ENCODE data around the gene EPHA7.

DNA sequence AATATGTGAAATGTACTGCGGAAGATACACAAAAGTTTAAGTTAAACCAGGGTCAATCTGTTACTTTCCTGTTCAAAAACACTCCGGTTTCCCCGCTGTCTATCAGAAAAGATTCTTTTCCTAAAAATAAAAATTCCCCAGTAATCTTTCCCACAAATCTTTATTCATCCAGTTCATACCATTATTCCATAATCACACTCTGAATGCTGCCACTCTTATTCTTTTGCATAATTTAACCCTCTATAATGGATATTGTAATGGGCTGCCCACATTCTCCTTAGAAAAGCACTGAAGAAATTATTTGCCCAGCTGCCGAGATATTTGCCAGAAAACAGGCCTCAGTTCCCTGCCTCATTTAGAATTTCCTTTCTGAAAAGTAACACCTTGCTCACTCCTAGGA is 68.6 kb downstream of the EPHA7 start:
- TF ChIP-seq, protein P1, sequence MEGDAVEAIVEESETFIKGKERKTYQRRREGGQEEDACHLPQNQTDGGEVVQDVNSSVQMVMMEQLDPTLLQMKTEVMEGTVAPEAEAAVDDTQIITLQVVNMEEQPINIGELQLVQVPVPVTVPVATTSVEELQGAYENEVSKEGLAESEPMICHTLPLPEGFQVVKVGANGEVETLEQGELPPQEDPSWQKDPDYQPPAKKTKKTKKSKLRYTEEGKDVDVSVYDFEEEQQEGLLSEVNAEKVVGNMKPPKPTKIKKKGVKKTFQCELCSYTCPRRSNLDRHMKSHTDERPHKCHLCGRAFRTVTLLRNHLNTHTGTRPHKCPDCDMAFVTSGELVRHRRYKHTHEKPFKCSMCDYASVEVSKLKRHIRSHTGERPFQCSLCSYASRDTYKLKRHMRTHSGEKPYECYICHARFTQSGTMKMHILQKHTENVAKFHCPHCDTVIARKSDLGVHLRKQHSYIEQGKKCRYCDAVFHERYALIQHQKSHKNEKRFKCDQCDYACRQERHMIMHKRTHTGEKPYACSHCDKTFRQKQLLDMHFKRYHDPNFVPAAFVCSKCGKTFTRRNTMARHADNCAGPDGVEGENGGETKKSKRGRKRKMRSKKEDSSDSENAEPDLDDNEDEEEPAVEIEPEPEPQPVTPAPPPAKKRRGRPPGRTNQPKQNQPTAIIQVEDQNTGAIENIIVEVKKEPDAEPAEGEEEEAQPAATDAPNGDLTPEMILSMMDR (conservative IDR thresholded peaks at IDR 0.05; ENCODE audit: low read depth, low read length): no peak
- TF ChIP-seq EZH2 (IDR thresholded peaks at IDR 0.05; ENCODE audit: borderline replicate concordance, low read depth, low read length, poor library complexity, severe bottlenecking): no peak

All from A673 (cell line).